GM03348 (cell line): Measurements from ENCODE around the gene SLC6A17.

Experiments
- DNase-seq: peaks from one replicate; pipeline ENCODE4 v3.0.0; 2012; ENCODE audit warnings: low spot score

SLC6A17 gene

GRCh38 chr1:110242062-110242461, 91.8 kb downstream of the SLC6A17 start:
- DNase-seq, result no peak

GRCh38 chr1:110242731-110243130, 92.4 kb downstream of the SLC6A17 start:
- no peak for DNase-seq

- no peak for DNase-seq
Observed at GRCh38 chr1:110243146-110243545, 92.9 kb downstream of the SLC6A17 start.

GRCh38 chr1:110243574-110243973, 93.3 kb downstream of the SLC6A17 start:
- DNase-seq, result no peak

- DNase-seq, result no peak
Observed at GRCh38 chr1:110245876-110246620, 95.8 kb downstream of the SLC6A17 start.

- no peak for DNase-seq
Observed at GRCh38 chr1:110248746-110249145, 98.5 kb downstream of the SLC6A17 start.

GRCh38 chr1:110249256-110249655, 99.0 kb downstream of the SLC6A17 start:
- no peak for DNase-seq

GRCh38 chr1:110250008-110250407, 99.7 kb downstream of the SLC6A17 start:
- DNase-seq, result no peak

- no peak for DNase-seq
Observed at GRCh38 chr1:110250749-110251148, 100.5 kb downstream of the SLC6A17 start.
